22Rv1 (cell line): Measurements from ENCODE around the gene NCOA1.
"Not testable (repeated sequence)": the region's sequence is repeated elsewhere in the genome, so short reads cannot be mapped to it uniquely, and the experiment has no call there.

Experiments
- ZFX ChIP-seq: fragments of 450-650 bp; IDR thresholded peaks from 2 replicates; pipeline ENCODE4 v1.6.1; 2017; ENCODE audit warnings: antibody characterized with exemption, borderline replicate concordance
- TF ChIP-seq, protein P1 (sequence below): fragments of 450-650 bp; IDR thresholded peaks from 2 replicates; pipeline ENCODE4 v1.5.1; 2017; ENCODE audit warnings: mild to moderate bottlenecking

DNA sequence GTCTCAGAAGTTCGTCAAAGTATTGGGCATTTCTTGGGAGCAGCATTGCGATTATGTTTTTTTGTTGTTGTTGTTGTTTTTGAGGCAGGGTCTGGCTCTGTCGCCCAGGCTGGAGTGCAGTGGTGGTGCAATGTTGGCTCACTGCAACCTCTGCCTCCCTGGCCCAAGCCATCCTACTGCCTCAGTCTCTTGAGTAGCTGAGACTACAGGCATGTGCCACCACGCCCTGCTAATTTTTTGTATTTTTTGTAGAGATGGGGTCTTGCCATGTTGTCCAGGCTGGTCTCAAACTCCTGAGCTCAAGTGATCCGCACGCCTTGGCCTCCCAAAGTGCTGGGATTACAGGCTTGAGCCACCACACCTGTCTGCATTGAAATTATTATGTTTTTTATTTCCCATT is 109.1 kb downstream of the NCOA1 start:
- TF ChIP-seq, protein P1, sequence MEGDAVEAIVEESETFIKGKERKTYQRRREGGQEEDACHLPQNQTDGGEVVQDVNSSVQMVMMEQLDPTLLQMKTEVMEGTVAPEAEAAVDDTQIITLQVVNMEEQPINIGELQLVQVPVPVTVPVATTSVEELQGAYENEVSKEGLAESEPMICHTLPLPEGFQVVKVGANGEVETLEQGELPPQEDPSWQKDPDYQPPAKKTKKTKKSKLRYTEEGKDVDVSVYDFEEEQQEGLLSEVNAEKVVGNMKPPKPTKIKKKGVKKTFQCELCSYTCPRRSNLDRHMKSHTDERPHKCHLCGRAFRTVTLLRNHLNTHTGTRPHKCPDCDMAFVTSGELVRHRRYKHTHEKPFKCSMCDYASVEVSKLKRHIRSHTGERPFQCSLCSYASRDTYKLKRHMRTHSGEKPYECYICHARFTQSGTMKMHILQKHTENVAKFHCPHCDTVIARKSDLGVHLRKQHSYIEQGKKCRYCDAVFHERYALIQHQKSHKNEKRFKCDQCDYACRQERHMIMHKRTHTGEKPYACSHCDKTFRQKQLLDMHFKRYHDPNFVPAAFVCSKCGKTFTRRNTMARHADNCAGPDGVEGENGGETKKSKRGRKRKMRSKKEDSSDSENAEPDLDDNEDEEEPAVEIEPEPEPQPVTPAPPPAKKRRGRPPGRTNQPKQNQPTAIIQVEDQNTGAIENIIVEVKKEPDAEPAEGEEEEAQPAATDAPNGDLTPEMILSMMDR = not testable (repeated sequence)
- TF ChIP-seq ZFX = not testable (repeated sequence)
